Astrocyte (in vitro differentiated cells and primary cell): ENCODE results near the gene EIF4ENIF1. TPM values are rescaled to one million over a fixed set of nuclear protein-coding genes. Genes with fewer than 3 reads are reported as not detected.
A peak's percentile ranks its signal among the peaks of the same experiment; 100 is the strongest.

Source experiments
- DNase-seq: peaks from one replicate; pipeline ENCODE4 v3.0.0-alpha.2; 2010; ENCODE audit warnings: low read depth
- FAIRE-seq: peaks from 2 replicates; lab custom pipeline; 2011; peaks lifted over from hg19 to GRCh38; lab: Jason Lieb, UNC
- H2AFZ ChIP-seq: 2 replicates; pipeline ENCODE4 v1.6.0; 2012; ENCODE audit warnings: low read depth, low read length, inconsistent platforms
- H3K27ac ChIP-seq: 2 replicates; pipeline ENCODE4 v1.5.1; 2011; ENCODE audit warnings: low read depth, low read length, inconsistent platforms
- H3K27me3 ChIP-seq: 2 replicates; pipeline ENCODE4 v1.6.0; 2011; ENCODE audit warnings: low read length, inconsistent platforms; ENCODE audit not compliant: insufficient read depth
- H3K36me3 ChIP-seq: 2 replicates; pipeline ENCODE4 v1.5.1; 2011; ENCODE audit warnings: low read length, inconsistent platforms; ENCODE audit not compliant: insufficient read depth
- H3K4me1 ChIP-seq: 2 replicates; pipeline ENCODE4 v1.5.1; 2011; ENCODE audit warnings: low read length, inconsistent platforms; ENCODE audit not compliant: insufficient read depth
- H3K4me2 ChIP-seq: 2 replicates; pipeline ENCODE4 v1.6.0; 2012; ENCODE audit warnings: low read length, inconsistent platforms
- H3K4me3 ChIP-seq: 2 replicates; pipeline ENCODE4 v1.5.1; 2011; ENCODE audit warnings: low read depth, mild to moderate bottlenecking, low read length, inconsistent platforms; ENCODE audit not compliant: insufficient read depth
- H3K79me2 ChIP-seq: 2 replicates; pipeline ENCODE4 v1.6.0; 2012; ENCODE audit warnings: mild to moderate bottlenecking, low read length, inconsistent platforms; ENCODE audit not compliant: insufficient read depth
- H3K9ac ChIP-seq: 2 replicates; pipeline ENCODE4 v1.6.0; 2012; ENCODE audit warnings: mild to moderate bottlenecking, low read length, inconsistent platforms
- H3K9me3 ChIP-seq: 2 replicates; pipeline ENCODE4 v1.5.1; 2012; ENCODE audit warnings: low read depth, mild to moderate bottlenecking, low read length, inconsistent platforms; ENCODE audit not compliant: insufficient read depth
- H4K20me1 ChIP-seq: 2 replicates; pipeline ENCODE4 v1.6.0; 2012; ENCODE audit warnings: low read length, inconsistent platforms; ENCODE audit not compliant: insufficient read depth
- H3K27ac Mint-ChIP-seq: one replicate; pipeline ENCODE4 v1.8.0; 2021; ENCODE audit warnings: mild to moderate bottlenecking, mixed read lengths; ENCODE audit not compliant: unreplicated experiment
- H3K27me3 Mint-ChIP-seq: one replicate; pipeline ENCODE4 v1.8.0; 2021; ENCODE audit warnings: low read depth, mixed read lengths; ENCODE audit not compliant: unreplicated experiment
- H3K36me3 Mint-ChIP-seq: one replicate; pipeline ENCODE4 v1.8.0; 2021; ENCODE audit warnings: low read depth, mixed read lengths; ENCODE audit not compliant: unreplicated experiment
- H3K4me1 Mint-ChIP-seq: one replicate; pipeline ENCODE4 v1.8.0; 2021; ENCODE audit warnings: low read depth, mixed read lengths; ENCODE audit not compliant: unreplicated experiment
- H3K4me3 Mint-ChIP-seq: one replicate; pipeline ENCODE4 v1.8.0; 2021; ENCODE audit warnings: mild to moderate bottlenecking, moderate library complexity, mixed read lengths; ENCODE audit not compliant: unreplicated experiment
- H3K9me3 Mint-ChIP-seq: one replicate; pipeline ENCODE4 v1.8.0; 2021; ENCODE audit warnings: mild to moderate bottlenecking, mixed read lengths; ENCODE audit not compliant: unreplicated experiment
- CTCF ChIP-seq: IDR thresholded peaks from 2 replicates; pipeline ENCODE4 v1.5.1; 2011; ENCODE audit warnings: low read depth, mild to moderate bottlenecking, inconsistent platforms, low read length, moderate library complexity; ENCODE audit not compliant: insufficient read depth
- EZH2 ChIP-seq: IDR thresholded peaks from 2 replicates; pipeline ENCODE4 v1.6.1; 2012; ENCODE audit warnings: mild to moderate bottlenecking, low read length, inconsistent platforms; ENCODE audit not compliant: insufficient read depth
- total RNA-seq: library from RNA; stranded (reverse); gene quantifications from 2 replicates; pipeline ENCODE4 v1.2.1, GENCODE V29; 2021

The EIF4ENIF1 gene
- total RNA-seq, 1 donor from 2014 or later: 27.0 TPM

DNA sequence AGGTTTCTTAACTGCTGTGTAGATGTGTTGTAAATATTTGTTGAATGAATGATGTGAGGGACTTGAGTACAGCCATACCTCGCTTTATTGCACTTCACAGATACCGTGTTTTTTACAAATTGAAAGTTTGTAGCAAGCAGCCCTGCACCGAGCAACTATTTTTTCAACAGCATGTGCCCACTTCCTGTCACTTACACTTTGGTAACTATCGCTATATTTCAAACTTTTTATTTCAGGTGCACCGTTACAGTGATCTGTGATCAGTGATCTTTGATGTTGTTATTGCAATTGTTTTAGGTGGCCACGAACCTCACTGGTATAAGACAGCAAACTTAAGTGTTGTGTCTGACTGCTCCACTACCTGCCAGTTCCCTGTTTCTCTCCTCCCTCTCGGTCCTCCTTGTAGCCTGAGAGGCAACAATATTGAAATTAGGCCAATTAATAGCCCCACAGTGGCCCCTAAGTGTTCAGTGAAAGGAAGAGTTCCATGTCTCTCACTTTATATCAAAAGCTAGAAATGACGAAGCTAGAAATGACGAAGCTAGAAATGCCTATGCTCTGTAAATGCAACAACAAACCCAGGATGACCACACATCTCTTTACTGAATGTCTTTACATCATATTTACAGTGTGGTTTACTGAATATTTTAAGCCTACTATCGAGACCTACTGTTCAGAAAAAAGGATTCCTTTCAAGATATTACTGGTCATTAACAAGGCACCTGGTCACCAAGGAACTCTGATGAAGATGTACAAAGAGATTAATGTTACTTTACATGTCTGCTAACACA lies 7.7 kb upstream of the EIF4ENIF1 start:
- no peak for FAIRE-seq
- Mint-ChIP-seq H3K4me1 (no peaks in the 10 kb centered on the region), H3K36me3 (peaks cover 8% of the 10 kb centered on the region), H3K4me3 (peak overlapping the region; percentile 92), H3K27me3 (no peaks in the 10 kb centered on the region), H3K9me3 (peaks cover 5% of the 10 kb centered on the region), H3K27ac (no peak overlapping the region)
- TF ChIP-seq EZH2: no peak
- no peak for TF ChIP-seq CTCF
- Histone ChIP-seq H3K27me3 (no peaks in the 10 kb centered on the region), H3K9ac (peak overlapping the region; percentile 90), H2AFZ (peak overlapping the region; percentile 99), H3K4me2 (peak overlapping the region; percentile 92), H3K4me1 (no peaks in the 10 kb centered on the region), H3K4me3 (peak overlapping the region; percentile 79), H3K36me3 (no peaks in the 10 kb centered on the region), H3K27ac (no peak overlapping the region), H3K79me2 (peaks cover 11% of the 10 kb centered on the region), H4K20me1 (no peaks in the 10 kb centered on the region), H3K9me3 (no peaks in the 10 kb centered on the region)
- DNase-seq: no peak

DNA sequence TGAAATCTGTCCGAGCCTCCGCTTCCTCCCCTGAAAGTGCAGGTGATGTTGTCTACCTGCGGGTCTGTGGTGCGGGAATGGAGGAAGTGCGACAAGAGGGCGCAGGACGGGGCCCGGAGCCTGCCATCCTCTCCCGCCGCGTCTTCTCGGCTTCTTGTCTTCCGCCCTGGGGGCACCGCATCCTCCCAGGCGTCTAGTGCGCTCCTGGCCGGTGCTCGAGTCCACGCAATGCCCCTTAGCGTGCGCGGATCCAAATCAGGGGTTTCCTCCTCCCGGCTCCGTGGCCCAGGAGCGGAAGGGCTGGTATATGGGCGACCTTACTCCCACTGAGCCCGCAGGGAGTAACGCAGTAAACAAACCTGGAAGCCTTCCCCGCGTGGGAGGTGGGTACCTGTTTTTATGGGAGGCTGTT lies 7.1 kb upstream of the EIF4ENIF1 start:
- Histone ChIP-seq H3K9me3 (no peaks in the 10 kb centered on the region), H3K4me1 (no peaks in the 10 kb centered on the region), H3K27ac (peak overlapping the region; percentile 50), H3K36me3 (no peaks in the 10 kb centered on the region), H2AFZ (peak overlapping the region; percentile 99), H3K27me3 (no peaks in the 10 kb centered on the region), H3K4me3 (peak overlapping the region; percentile 79), H3K4me2 (peak overlapping the region; percentile 92), H3K9ac (peak overlapping the region; percentile 90), H4K20me1 (no peaks in the 10 kb centered on the region), H3K79me2 (peaks cover 11% of the 10 kb centered on the region)
- Mint-ChIP-seq H3K27me3 (no peaks in the 10 kb centered on the region), H3K4me1 (peaks cover 1% of the 10 kb centered on the region), H3K27ac (peak overlapping the region; percentile 34), H3K36me3 (peaks cover 8% of the 10 kb centered on the region), H3K4me3 (peak overlapping the region; percentile 92), H3K9me3 (peaks cover 5% of the 10 kb centered on the region)
- TF ChIP-seq CTCF (no peak), EZH2 (no peak)
- FAIRE-seq (no peak), DNase-seq (no peak)
